ENCODE results near the gene EIF6. TPM values are rescaled to one million over a fixed set of nuclear protein-coding genes. Genes with fewer than 3 reads are reported as not detected.

The EIF6 gene
- total and polyA plus RNA-seq, 2 of the 8 experiments (the other 6 are each of a cell fraction or from before 2014, with no cell fraction given), result 184 to 319 TPM

- no peak for TF ChIP-seq BCL11A (IDR thresholded peaks at IDR 0.05; ENCODE audit: low read depth in 2 of 2, low read length in 2 of 2)
- no peak for TF ChIP-seq RNF2 (IDR thresholded peaks at IDR 0.05; ENCODE audit: borderline replicate concordance, low read depth, low read length, missing control alignments, poor library complexity, severe bottlenecking)
- TF ChIP-seq NANOG (IDR thresholded peaks at IDR 0.05; ENCODE audit: insufficient read depth, low read depth, low read length, poor library complexity, severe bottlenecking), result no peak
- no peak for TF ChIP-seq RFX5 (IDR thresholded peaks at IDR 0.05; ENCODE audit: borderline replicate concordance, low read depth, low read length)
- TF ChIP-seq ATF2 (IDR thresholded peaks at IDR 0.05; ENCODE audit: low read length), result no peak
- TF ChIP-seq ZNF274 (IDR thresholded peaks at IDR 0.05; ENCODE audit: borderline replicate concordance, extremely low read depth, low read length), result no peak
- TF ChIP-seq SP4 (IDR thresholded peaks at IDR 0.05; ENCODE audit: low read length), result no peak
- TF ChIP-seq POLR2AphosphoS5 (IDR thresholded peaks at IDR 0.05; ENCODE audit: low read depth, low read length), result no peak
Measured at GRCh38 chr20:35283441-35284266, 918 bp downstream of the EIF6 start (continued).

All from H1 (cell line).